GM23338 (cell line): ENCODE measurements around the gene LRRC8B. TPM values are rescaled to one million over a fixed set of nuclear protein-coding genes. Genes with fewer than 3 reads are reported as not detected.

Experiments
- ATAC-seq: fragments of 200-7000 bp; cut with Tn5 transposase; 3 replicates; pipeline ENCODE4 v1.9.1; 2020
- DNase-seq: peaks from one replicate; pipeline ENCODE4 v3.0.0-alpha.2; 2015; ENCODE audit warnings: low spot score
- H2AFZ ChIP-seq: fragments of 200-600 bp; sonication (generic); 2 replicates; pipeline ENCODE4 v1.8.0; 2016; ENCODE audit warnings: antibody characterized with exemption, mild to moderate bottlenecking, moderate library complexity
- H3F3A ChIP-seq: fragments of 200-600 bp; sonication (generic); replicated peaks from 2 replicates; pipeline ENCODE4 v1.8.0; 2017; ENCODE audit warnings: antibody characterized with exemption, mixed run types, low read depth
- H3K27ac ChIP-seq: fragments of 200-600 bp; sonication (generic); 2 replicates; pipeline ENCODE4 v1.6.1; 2016; ENCODE audit warnings: low read depth
- H3K27me3 ChIP-seq: fragments of 200-600 bp; sonication (generic); 2 replicates; pipeline ENCODE4 v1.8.0; 2016; ENCODE audit warnings: mild to moderate bottlenecking, mixed run types, moderate library complexity; ENCODE audit not compliant: insufficient read depth
- H3K36me3 ChIP-seq: fragments of 200-600 bp; sonication (generic); 2 replicates; pipeline ENCODE4 v1.8.0; 2016; ENCODE audit warnings: mild to moderate bottlenecking; ENCODE audit not compliant: insufficient read depth
- H3K4me1 ChIP-seq: fragments of 200-600 bp; sonication (generic); 2 replicates; pipeline ENCODE4 v1.8.0; 2016; ENCODE audit warnings: mild to moderate bottlenecking, moderate library complexity; ENCODE audit not compliant: insufficient read depth
- H3K4me2 ChIP-seq: fragments of 200-600 bp; sonication (generic); 2 replicates; pipeline ENCODE4 v1.7.1; 2017; ENCODE audit warnings: mixed run types
- H3K4me3 ChIP-seq: fragments of 200-600 bp; sonication (generic); 2 replicates; pipeline ENCODE4 v1.6.1; 2016; ENCODE audit warnings: mixed run types
- H3K79me2 ChIP-seq: fragments of 200-600 bp; sonication (generic); replicated peaks from 2 replicates; pipeline ENCODE4 v1.8.0; 2017; ENCODE audit warnings: mild to moderate bottlenecking; ENCODE audit not compliant: insufficient read depth
- H3K9me2 ChIP-seq: fragments of 200-600 bp; sonication (generic); 2 replicates; pipeline ENCODE4 v1.8.0; 2017; ENCODE audit not compliant: insufficient read depth
- H4K20me1 ChIP-seq: fragments of 200-600 bp; sonication (generic); replicated peaks from 2 replicates; pipeline ENCODE4 v1.8.0; 2017; ENCODE audit warnings: mild to moderate bottlenecking; ENCODE audit not compliant: insufficient read depth
- H3K27ac Mint-ChIP-seq: 2 replicates; pipeline ENCODE4 v1.8.0; 2020; ENCODE audit warnings: inconsistent platforms, mild to moderate bottlenecking, moderate library complexity, mixed read lengths
- H3K27me3 Mint-ChIP-seq: 3 replicates; pipeline ENCODE4 v1.8.0; 2022; ENCODE audit warnings: low read depth, mild to moderate bottlenecking, moderate library complexity, mixed read lengths, inconsistent platforms; ENCODE audit not compliant: insufficient read depth, poor library complexity
- H3K36me3 Mint-ChIP-seq: 3 replicates; pipeline ENCODE4 v1.8.0; 2021; ENCODE audit warnings: low read depth, mild to moderate bottlenecking, inconsistent platforms, moderate library complexity, mixed read lengths
- H3K4me1 Mint-ChIP-seq: 3 replicates; pipeline ENCODE4 v1.8.0; 2020; ENCODE audit warnings: mild to moderate bottlenecking, inconsistent platforms, mixed read lengths
- H3K4me3 Mint-ChIP-seq: 3 replicates; pipeline ENCODE4 v1.8.0; 2021; ENCODE audit warnings: moderate library complexity, mild to moderate bottlenecking, inconsistent platforms, mixed read lengths
- H3K9me3 Mint-ChIP-seq: 3 replicates; pipeline ENCODE4 v1.8.0; 2020; ENCODE audit warnings: moderate library complexity, mild to moderate bottlenecking, inconsistent platforms, mixed read lengths
- CTCF ChIP-seq, 2 experiments: fragments of 200-600 bp in 1 of 2; sonication (generic) in 1 of 2; conservative IDR thresholded peaks; 2 replicates each; pipeline versions ENCODE4 v1.5.1 to v1.6.1; 2016 to 2017; ENCODE audit warnings: antibody characterized with exemption in 2 of 2, low read depth in 2 of 2, mild to moderate bottlenecking in 2 of 2, moderate library complexity in 1 of 2
- EZH2 ChIP-seq: fragments of 200-600 bp; sonication (generic); IDR thresholded peaks from one replicate; pipeline ENCODE4 v1.8.0; 2017; ENCODE audit warnings: antibody characterized with exemption, mild to moderate bottlenecking, low read depth; ENCODE audit not compliant: unreplicated experiment
- EZH2phosphoT487 ChIP-seq: fragments of 200-600 bp; sonication (generic); IDR thresholded peaks from one replicate; pipeline ENCODE4 v1.8.1; 2018; ENCODE audit warnings: antibody characterized with exemption; ENCODE audit not compliant: unreplicated experiment
- JUNB ChIP-seq: IDR thresholded peaks from one replicate; pipeline ENCODE4 v1.6.1; 2016; ENCODE audit warnings: antibody characterized with exemption; ENCODE audit not compliant: unreplicated experiment
- NANOG ChIP-seq: IDR thresholded peaks from 2 replicates; pipeline ENCODE4 v1.6.1; 2016; ENCODE audit warnings: antibody characterized with exemption, borderline replicate concordance
- POLR2AphosphoS5 ChIP-seq: IDR thresholded peaks from 2 replicates; pipeline ENCODE4 v1.6.1; 2016; ENCODE audit warnings: antibody characterized with exemption, low read depth
- REST ChIP-seq: IDR thresholded peaks from one replicate; pipeline ENCODE4 v1.6.1; 2018; ENCODE audit warnings: antibody characterized with exemption; ENCODE audit not compliant: unreplicated experiment
- STAT1 ChIP-seq: IDR thresholded peaks from one replicate; pipeline ENCODE4 v1.6.1; 2016; ENCODE audit warnings: antibody characterized with exemption; ENCODE audit not compliant: unreplicated experiment
- ZNF331 ChIP-seq: fragments of 250-450 bp; sonication (Bioruptor Pico); IDR thresholded peaks from 2 replicates; pipeline ENCODE4 v1.5.0; 2020; ENCODE audit warnings: low read depth, mild to moderate bottlenecking, moderate library complexity
- ZNF462 ChIP-seq: fragments of 250-450 bp; sonication (Bioruptor Pico); IDR thresholded peaks from 2 replicates; pipeline ENCODE4 v1.5.0; 2020; ENCODE audit warnings: mild to moderate bottlenecking, moderate library complexity
- polyA plus RNA-seq: library from polyadenylated mRNA; unstranded; fragments of >200 nt; fragmentation: Nextera tagmentation; extraction: Ambion mirVana; gene quantifications from 2 replicates; pipeline ENCODE4 v1.2.1, GENCODE V29; 2016
- total RNA-seq: library from RNA; depleted of rRNA; stranded (reverse); fragments of >200 nt; shearing (Covaris generic); gene quantifications from 2 replicates; pipeline ENCODE4 v1.2.3, GENCODE V29; 2014

Gene LRRC8B
- total and polyA plus RNA-seq, 2 experiments from 2014 or later, result 9.0 to 26.5 TPM

- H3K9me3 Mint-ChIP-seq, result no peaks in the 10 kb centered on the region
- ATAC-seq (no peak), DNase-seq (no peak)
- Histone ChIP-seq H3K27ac (no peak overlapping the region), H3K36me3 (no peaks in the 10 kb centered on the region), H4K20me1 (peaks cover 19% of the 10 kb centered on the region), H2AFZ (no peak overlapping the region), H3K79me2 (peaks cover 62% of the 10 kb centered on the region), H3F3A (no peaks in the 10 kb centered on the region), H3K4me3 (no peak overlapping the region), H3K27me3 (no peaks in the 10 kb centered on the region), H3K4me2 (no peak overlapping the region), H3K4me1 (no peaks in the 10 kb centered on the region), H3K9me2 (no peaks in the 10 kb centered on the region)
- H3K27me3 Mint-ChIP-seq, result no peaks in the 10 kb centered on the region
- no peak overlapping the region for H3K27ac Mint-ChIP-seq
- peaks cover 17% of the 10 kb centered on the region; the same call in 2 of the 3 replicates for H3K4me1 Mint-ChIP-seq
- H3K36me3 Mint-ChIP-seq, result no peaks in the 10 kb centered on the region
- no peak overlapping the region for H3K4me3 Mint-ChIP-seq
- TF ChIP-seq JUNB (no peak), ZNF462 (CRISPR knock-in tag) (no peak), EZH2phosphoT487 (no peak), REST (no peak), STAT1 (no peak), NANOG (no peak), POLR2AphosphoS5 (no peak), CTCF (conservative IDR thresholded peaks at IDR 0.05; ENCODE audit: low read depth in 2 of 2) (no peak), ZNF331 (no peak), EZH2 (no peak)
Observed at GRCh38 chr1:89547563-89548116, 23.0 kb downstream of the LRRC8B start.
